ENCODE results near the gene ABR. TPM values are rescaled to one million over a fixed set of nuclear protein-coding genes. Genes with fewer than 3 reads are reported as not detected.

ABR gene
- total and polyA plus RNA-seq, 8 donors: 59.0 to 187 (median 80.5) TPM

- Histone ChIP-seq H3K27ac (no peak overlapping the region), H3K4me3 (no peak overlapping the region), H3K4me1 (peaks cover 0 to 46% of the 10 kb centered on the region in 2 donors), H3K9me3 (no peaks in the 10 kb centered on the region), H3K36me3 (peaks cover 0 to 3% of the 10 kb centered on the region in 2 donors), H3K27me3 (no peaks in the 10 kb centered on the region)
- ATAC-seq (no peak), DNase-seq (no peak)
- no peak for TF ChIP-seq CTCF (IDR thresholded peaks at IDR 0.05)
- intact Hi-C loops (cut with DNase I): no loop called here
Measured at GRCh38 chr17:1169929-1170312, 9.9 kb downstream of the ABR start.

- Histone ChIP-seq H3K4me1 (peaks cover 0 to 46% of the 10 kb centered on the region in 2 donors), H3K27ac (no peak overlapping the region), H3K9me3 (no peaks in the 10 kb centered on the region), H3K27me3 (no peaks in the 10 kb centered on the region), H3K36me3 (peaks cover 0 to 2% of the 10 kb centered on the region in 2 donors), H3K4me3 (no peak overlapping the region)
- intact Hi-C loops (cut with DNase I): no loop called here
- TF ChIP-seq CTCF (IDR thresholded peaks at IDR 0.05): no peak
- ATAC-seq: no peak
- DNase-seq: no peak
Measured at GRCh38 chr17:1169221-1169928, 10.4 kb downstream of the ABR start.

GRCh38 chr17:1168533-1169220 lies 11.1 kb downstream of the ABR start:
- intact Hi-C loops (cut with DNase I): no loop called here
- ATAC-seq: no peak
- H3K27me3 ChIP-seq: no peaks in the 10 kb centered on the region
- H3K9me3 ChIP-seq: no peaks in the 10 kb centered on the region
- no peaks in the 10 kb centered on the region for H3K36me3 ChIP-seq
- H3K4me1 ChIP-seq: peaks cover 0 to 46% of the 10 kb centered on the region in 2 donors
- no peak overlapping the region for H3K27ac ChIP-seq
- no peak overlapping the region for H3K4me3 ChIP-seq
- no peak for DNase-seq
- TF ChIP-seq CTCF (IDR thresholded peaks at IDR 0.05): no peak

GRCh38 chr17:1166276-1166675 lies 13.5 kb downstream of the ABR start:
- no peaks in the 10 kb centered on the region for H3K36me3 ChIP-seq
- no peaks in the 10 kb centered on the region for H3K9me3 ChIP-seq
- intact Hi-C loops (cut with DNase I): no loop called here
- no peak for DNase-seq
- H3K4me1 ChIP-seq: peaks cover 0 to 34% of the 10 kb centered on the region in 2 donors
- no peak overlapping the region for H3K4me3 ChIP-seq
- no peak for TF ChIP-seq CTCF (IDR thresholded peaks at IDR 0.05)
- ATAC-seq: no peak
- no peaks in the 10 kb centered on the region for H3K27me3 ChIP-seq
- H3K27ac ChIP-seq: no peak overlapping the region

GRCh38 chr17:1165836-1166235 lies 13.9 kb downstream of the ABR start:
- no peak for ATAC-seq
- Histone ChIP-seq H3K27me3 (no peaks in the 10 kb centered on the region), H3K9me3 (no peaks in the 10 kb centered on the region), H3K27ac (no peak overlapping the region), H3K4me1 (peaks cover 0 to 29% of the 10 kb centered on the region in 2 donors), H3K4me3 (no peak overlapping the region), H3K36me3 (no peaks in the 10 kb centered on the region)
- no peak for TF ChIP-seq CTCF (IDR thresholded peaks at IDR 0.05)
- intact Hi-C loops (cut with DNase I): no loop called here
- no peak for DNase-seq
